SH-SY5Y (cell line): Measurements from ENCODE around the gene RAPGEF2.

Experiments
- GATA2 ChIP-seq: IDR thresholded peaks from 2 replicates; pipeline ENCODE4 v1.6.1; 2011; ENCODE audit warnings: mild to moderate bottlenecking, low read depth, low read length
- GATA3 ChIP-seq: IDR thresholded peaks from 2 replicates; pipeline ENCODE4 v1.6.1; 2011; ENCODE audit warnings: low read depth, mild to moderate bottlenecking, low read length, moderate library complexity

DNA sequence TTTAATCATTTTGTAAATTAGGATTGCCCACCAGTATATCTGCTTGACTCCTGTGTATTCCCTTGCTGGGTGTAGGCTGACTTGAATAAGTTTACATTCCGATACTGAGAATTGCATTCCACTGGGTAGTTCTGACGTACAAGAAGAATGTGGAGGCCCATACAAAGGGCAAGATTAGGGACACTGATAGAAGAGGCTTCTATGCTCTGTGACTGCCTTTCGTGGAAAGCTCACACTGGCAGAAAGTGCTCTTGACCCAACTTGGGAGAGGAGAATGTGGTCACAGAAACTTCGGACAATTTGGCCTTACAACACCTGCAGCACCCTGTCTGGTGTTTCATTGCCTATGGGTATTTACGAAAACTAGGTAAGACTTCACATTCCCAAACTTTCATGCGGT is 126.3 kb downstream of the RAPGEF2 start:
- TF ChIP-seq GATA2, result no peak
- TF ChIP-seq GATA3, result no peak
